ENCODE results near the gene ZNF709.
"Not testable (repeated sequence)": the region's sequence is repeated elsewhere in the genome, so short reads cannot be mapped to it uniquely, and the experiment has no call there.

ZNF709 gene

DNA sequence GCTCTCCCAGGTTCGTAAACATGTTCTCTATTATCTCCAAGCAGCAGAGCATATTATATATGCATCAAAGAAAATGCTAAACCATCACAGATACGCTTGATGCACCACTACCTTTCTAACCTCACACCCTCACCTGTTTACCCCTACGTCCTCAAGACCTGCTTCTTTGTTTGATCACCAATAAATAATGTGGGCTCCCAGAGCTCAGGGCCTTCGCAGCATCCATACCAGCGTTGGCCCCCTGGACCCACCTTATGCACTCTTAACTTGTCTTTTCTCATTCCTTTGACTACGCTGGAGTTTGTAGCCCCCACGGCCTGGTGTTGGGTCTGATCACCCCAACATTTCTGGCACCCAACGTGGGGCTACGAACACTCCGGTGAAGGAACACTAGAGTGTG lies 33.8 kb downstream of the ZNF709 start:
- H3K4me3 ChIP-seq (ENCODE audit: low read depth in 1 of 2, low read length in 2 of 2): peak overlapping the region in 1 of 2 donors; percentile 32
- H3K27ac ChIP-seq (ENCODE audit: low read length): no peak overlapping the region
- peaks cover 0 to 33% of the 10 kb centered on the region in 2 donors for H3K9me3 ChIP-seq (ENCODE audit: control insufficient read depth in 1 of 2, low read length in 2 of 2)
- no peaks in the 10 kb centered on the region for H3K27me3 ChIP-seq (ENCODE audit: low read depth, low read length)
- no peaks in the 10 kb centered on the region for H3K4me1 ChIP-seq (ENCODE audit: control insufficient read depth in 1 of 2, insufficient read depth in 2 of 2, low read length in 2 of 2)
- peaks cover 0 to 8% of the 10 kb centered on the region in 2 donors for H3K36me3 ChIP-seq (ENCODE audit: control insufficient read depth in 1 of 2, insufficient read depth in 2 of 2, low read length in 2 of 2)

DNA sequence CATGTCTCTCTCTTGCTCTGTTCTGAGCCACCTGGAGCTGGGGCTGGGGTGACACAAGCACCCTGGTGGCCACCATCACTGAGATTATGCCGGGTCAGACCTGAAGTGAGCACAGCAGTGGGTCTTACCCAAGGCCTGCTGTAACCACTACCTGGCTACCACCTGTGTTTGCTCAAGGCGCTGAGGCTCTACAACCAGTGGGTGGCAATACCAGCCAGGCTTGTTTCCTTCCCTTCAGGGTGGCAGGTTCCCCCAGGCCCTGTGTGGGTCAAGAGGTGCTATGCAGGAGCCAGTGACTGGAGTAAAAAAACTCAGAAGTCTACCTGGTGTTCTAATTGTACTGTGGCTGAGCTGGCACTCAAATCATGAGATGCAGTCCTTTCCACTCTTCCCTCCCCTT lies 35.8 kb downstream of the ZNF709 start:
- no peaks in the 10 kb centered on the region for H3K27me3 ChIP-seq (ENCODE audit: low read depth, low read length)

GRCh38 chr19:12440541-12441316 lies 43.9 kb downstream of the ZNF709 start, which contains the start of gene ZNF443:
ZNF443 (minus strand) TSS chr19:12441021; CDS start chr19:12440914, 107 bp downstream.
- H3K27ac ChIP-seq (ENCODE audit: low read length): no peak within 1 kb of the TSS
- peak within 1 kb of the TSS; percentile 70 to 87 for H3K4me3 ChIP-seq (ENCODE audit: low read depth in 1 of 2, low read length in 2 of 2)
- H3K9me3 ChIP-seq (ENCODE audit: control insufficient read depth in 1 of 2, low read length in 2 of 2): peaks cover 0 to 5% of the 10 kb centered on the region in 2 donors
- no peaks in the 10 kb centered on the region for H3K4me1 ChIP-seq (ENCODE audit: control insufficient read depth in 1 of 2, insufficient read depth in 2 of 2, low read length in 2 of 2)
- no peaks in the 10 kb centered on the region for H3K27me3 ChIP-seq (ENCODE audit: low read depth, low read length)
- H3K36me3 ChIP-seq (ENCODE audit: control insufficient read depth in 1 of 2, insufficient read depth in 2 of 2, low read length in 2 of 2): no peaks in the 10 kb centered on the region

More for the DNA sequence above, 35.8 kb downstream of the ZNF709 start:
- no peak overlapping the region for H3K4me3 ChIP-seq (ENCODE audit: low read depth in 1 of 2, low read length in 2 of 2)
- H3K27ac ChIP-seq (ENCODE audit: low read length): no peak overlapping the region
- no peaks in the 10 kb centered on the region for H3K4me1 ChIP-seq (ENCODE audit: control insufficient read depth in 1 of 2, insufficient read depth in 2 of 2, low read length in 2 of 2)
- H3K36me3 ChIP-seq (ENCODE audit: control insufficient read depth in 1 of 2, insufficient read depth in 2 of 2, low read length in 2 of 2): peaks cover 0 to 8% of the 10 kb centered on the region in 2 donors
- peaks cover 0 to 34% of the 10 kb centered on the region in 2 donors for H3K9me3 ChIP-seq (ENCODE audit: control insufficient read depth in 1 of 2, low read length in 2 of 2)

GRCh38 chr19:12439686-12440540 lies 44.7 kb downstream of the ZNF709 start:
- peak overlapping the region; percentile 52 to 87 for H3K4me3 ChIP-seq (ENCODE audit: low read depth in 1 of 2, low read length in 2 of 2)
- not testable (repeated sequence) for H3K4me1 ChIP-seq (ENCODE audit: control insufficient read depth in 1 of 2, insufficient read depth in 2 of 2, low read length in 2 of 2); H3K27me3 ChIP-seq (ENCODE audit: low read depth, low read length); H3K27ac ChIP-seq (ENCODE audit: low read length); H3K36me3 ChIP-seq (ENCODE audit: control insufficient read depth in 1 of 2, insufficient read depth in 2 of 2, low read length in 2 of 2); H3K9me3 ChIP-seq (ENCODE audit: control insufficient read depth in 1 of 2, low read length in 2 of 2)

DNA sequence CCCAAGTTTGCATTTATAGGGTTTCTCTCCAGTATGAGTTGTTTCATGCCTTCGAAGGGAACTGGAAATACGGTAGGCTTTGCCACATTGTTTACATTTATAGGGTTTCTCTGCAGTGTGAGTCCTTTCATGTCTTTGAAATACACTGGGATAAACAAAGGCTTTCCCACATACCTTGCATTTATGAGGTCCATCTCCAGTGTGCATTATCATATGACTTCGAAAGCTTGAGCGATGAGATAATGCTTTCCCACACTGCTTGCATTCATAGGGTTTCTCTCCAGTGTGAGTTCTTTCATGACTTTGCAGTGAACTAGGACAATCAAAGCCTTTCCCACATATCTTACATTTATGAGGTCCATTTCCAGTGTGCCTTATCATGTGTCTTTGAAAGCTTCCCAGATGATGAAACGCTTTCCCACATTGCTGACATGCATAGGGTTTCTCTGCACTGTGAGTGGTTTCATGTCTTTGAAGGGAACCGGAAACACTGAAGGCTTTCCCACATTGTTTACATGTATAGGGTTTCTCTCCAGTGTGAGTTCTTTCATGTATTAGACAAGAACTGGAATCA lies 53.8 kb downstream of the ZNF709 start:
- H3K27me3 ChIP-seq (ENCODE audit: low read depth, low read length); H3K4me1 ChIP-seq (ENCODE audit: control insufficient read depth in 1 of 2, insufficient read depth in 2 of 2, low read length in 2 of 2); H3K27ac ChIP-seq (ENCODE audit: low read length); H3K9me3 ChIP-seq (ENCODE audit: control insufficient read depth in 1 of 2, low read length in 2 of 2); H3K4me3 ChIP-seq (ENCODE audit: low read depth in 1 of 2, low read length in 2 of 2): not testable (repeated sequence)
- peaks cover 4 to 15% of the 10 kb centered on the region in 2 donors for H3K36me3 ChIP-seq (ENCODE audit: control insufficient read depth in 1 of 2, insufficient read depth in 2 of 2, low read length in 2 of 2)

GRCh38 chr19:12425888-12426274 lies 58.7 kb downstream of the ZNF709 start:
- H3K27me3 ChIP-seq (ENCODE audit: low read depth, low read length): no peaks in the 10 kb centered on the region
- peaks cover under 1 to 6% of the 10 kb centered on the region in 2 donors for H3K36me3 ChIP-seq (ENCODE audit: control insufficient read depth in 1 of 2, insufficient read depth in 2 of 2, low read length in 2 of 2)
- no peak overlapping the region for H3K4me3 ChIP-seq (ENCODE audit: low read depth in 1 of 2, low read length in 2 of 2)
- H3K27ac ChIP-seq (ENCODE audit: low read length): no peak overlapping the region
- no peaks in the 10 kb centered on the region for H3K4me1 ChIP-seq (ENCODE audit: control insufficient read depth in 1 of 2, insufficient read depth in 2 of 2, low read length in 2 of 2)
- H3K9me3 ChIP-seq (ENCODE audit: control insufficient read depth in 1 of 2, low read length in 2 of 2): peaks cover 0 to 1% of the 10 kb centered on the region in 2 donors

DNA sequence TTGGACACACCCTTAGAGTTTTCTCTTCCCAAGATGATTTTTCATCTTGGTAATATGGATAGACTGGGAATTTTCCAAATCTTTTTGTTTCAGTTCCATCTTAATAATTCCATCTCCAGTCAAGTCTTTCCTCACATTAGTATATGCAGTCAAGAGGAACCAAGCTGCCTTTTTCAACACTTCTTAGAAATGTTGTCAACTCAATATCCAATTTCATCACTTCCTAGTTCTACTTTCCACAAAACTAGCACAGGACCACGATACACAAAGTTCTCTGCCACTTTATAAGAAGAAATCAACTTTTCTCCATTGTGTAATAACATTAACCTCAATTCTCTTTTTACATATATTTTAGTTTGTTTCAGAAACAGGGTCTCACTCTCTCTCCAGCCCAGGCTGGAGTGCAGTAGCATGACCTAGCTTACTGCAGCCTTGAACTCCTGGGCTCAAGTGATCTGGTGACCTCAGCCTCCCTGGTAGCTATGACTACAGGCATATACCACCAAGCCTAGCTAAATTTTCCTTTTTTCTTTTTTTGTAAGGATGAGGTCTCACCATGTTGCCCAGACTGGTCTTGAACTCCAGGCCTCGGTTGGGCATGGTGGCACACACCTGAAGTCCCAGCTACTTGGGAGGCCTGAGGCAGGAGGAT lies 59.3 kb downstream of the ZNF709 start:
- Histone ChIP-seq H3K27me3 (ENCODE audit: low read depth, low read length) (no peaks in the 10 kb centered on the region), H3K4me1 (ENCODE audit: control insufficient read depth in 1 of 2, insufficient read depth in 2 of 2, low read length in 2 of 2) (no peaks in the 10 kb centered on the region), H3K27ac (ENCODE audit: low read length) (no peak overlapping the region), H3K9me3 (ENCODE audit: control insufficient read depth in 1 of 2, low read length in 2 of 2) (no peaks in the 10 kb centered on the region), H3K4me3 (ENCODE audit: low read depth in 1 of 2, low read length in 2 of 2) (no peak overlapping the region), H3K36me3 (ENCODE audit: control insufficient read depth in 1 of 2, insufficient read depth in 2 of 2, low read length in 2 of 2) (peaks cover 0 to under 1% of the 10 kb centered on the region in 2 donors)

GRCh38 chr19:12417273-12417672 lies 67.3 kb downstream of the ZNF709 start:
- H3K4me1 ChIP-seq (ENCODE audit: control insufficient read depth in 1 of 2, insufficient read depth in 2 of 2, low read length in 2 of 2); H3K4me3 ChIP-seq (ENCODE audit: low read depth in 1 of 2, low read length in 2 of 2); H3K27ac ChIP-seq (ENCODE audit: low read length); H3K36me3 ChIP-seq (ENCODE audit: control insufficient read depth in 1 of 2, insufficient read depth in 2 of 2, low read length in 2 of 2); H3K9me3 ChIP-seq (ENCODE audit: control insufficient read depth in 1 of 2, low read length in 2 of 2); H3K27me3 ChIP-seq (ENCODE audit: low read depth, low read length): not testable (repeated sequence)

GRCh38 chr19:12411893-12412292 lies 72.7 kb downstream of the ZNF709 start:
- Histone ChIP-seq H3K27ac (ENCODE audit: low read length) (no peak overlapping the region), H3K9me3 (ENCODE audit: control insufficient read depth in 1 of 2, low read length in 2 of 2) (peaks cover 0 to 4% of the 10 kb centered on the region in 2 donors), H3K27me3 (ENCODE audit: low read depth, low read length) (no peaks in the 10 kb centered on the region), H3K36me3 (ENCODE audit: control insufficient read depth in 1 of 2, insufficient read depth in 2 of 2, low read length in 2 of 2) (no peaks in the 10 kb centered on the region), H3K4me3 (ENCODE audit: low read depth in 1 of 2, low read length in 2 of 2) (no peak overlapping the region), H3K4me1 (ENCODE audit: control insufficient read depth in 1 of 2, insufficient read depth in 2 of 2, low read length in 2 of 2) (no peaks in the 10 kb centered on the region)

All from muscle layer of duodenum (tissue), 2 donors.